HG03175 (cell line): Measurements from ENCODE around the gene ZDHHC8.
A peak's percentile ranks its signal among the peaks of the same experiment; 100 is the strongest.

Experiments used
- ATAC-seq: cut with Tn5 transposase; IDR thresholded peaks from one replicate; pipeline ENCODE4 v1.9.1; 2021; ENCODE audit warnings: mild to moderate bottlenecking, moderate library complexity; ENCODE audit not compliant: unreplicated experiment

The ZDHHC8 gene

GRCh38 chr22:20113551-20114310, 17.9 kb upstream of the ZDHHC8 start:
- no peak for ATAC-seq

GRCh38 chr22:20114506-20115475, 16.8 kb upstream of the ZDHHC8 start:
- no peak for ATAC-seq

- ATAC-seq, result no peak
Measured at GRCh38 chr22:20115691-20116375, 15.8 kb upstream of the ZDHHC8 start, which contains the start of gene RANBP1. RANBP1 (plus strand) TSS chr22:20116104; CDS start chr22:20116185, 81 bp downstream.

- ATAC-seq, result no peak
Measured at GRCh38 chr22:20116376-20116950, 15.1 kb upstream of the ZDHHC8 start.

- peak; percentile 76 for ATAC-seq
Measured at GRCh38 chr22:20116951-20117632, 14.5 kb upstream of the ZDHHC8 start, which contains the start of gene TRMT2A. TRMT2A (minus strand) TSS chr22:20117226; CDS start chr22:20116906, 320 bp downstream.

- peak; percentile 25 for ATAC-seq
Measured at GRCh38 chr22:20117633-20118299, 13.8 kb upstream of the ZDHHC8 start.

- ATAC-seq, result no peak
Measured at GRCh38 chr22:20118300-20119020, 13.1 kb upstream of the ZDHHC8 start.

GRCh38 chr22:20121856-20122415, 9.7 kb upstream of the ZDHHC8 start:
- no peak for ATAC-seq

- no peak for ATAC-seq
Measured at GRCh38 chr22:20123366-20124082, 8.1 kb upstream of the ZDHHC8 start.

- no peak for ATAC-seq
Measured at GRCh38 chr22:20124083-20124787, 7.4 kb upstream of the ZDHHC8 start.

- no peak for ATAC-seq
Measured at GRCh38 chr22:20125201-20126174, 6.1 kb upstream of the ZDHHC8 start.

- no peak for ATAC-seq
Measured at GRCh38 chr22:20126284-20127029, 5.1 kb upstream of the ZDHHC8 start.

GRCh38 chr22:20127318-20127868, 4.2 kb upstream of the ZDHHC8 start:
- ATAC-seq, result no peak

GRCh38 chr22:20127869-20128618, 3.6 kb upstream of the ZDHHC8 start:
- no peak for ATAC-seq

- no peak for ATAC-seq
Measured at GRCh38 chr22:20128619-20128901, 3.0 kb upstream of the ZDHHC8 start.
